ENCODE results near the gene MMP12.

MMP12 gene

GRCh38 chr11:102829316-102830000 is 45.3 kb downstream of the MMP12 start:
- H3K27me3 ChIP-seq (ENCODE audit: insufficient read depth, low read length), result no peaks in the 10 kb centered on the region
- no peak overlapping the region for H3K9ac ChIP-seq (ENCODE audit: low read depth, low read length)
- H3K9me3 ChIP-seq (ENCODE audit: insufficient read depth, low read depth, low read length), result peaks cover 8% of the 10 kb centered on the region
- no peak overlapping the region for H3K4me3 ChIP-seq (ENCODE audit: low read length)
- no peaks in the 10 kb centered on the region; the same call in 1 of the 2 replicates for H3K4me1 ChIP-seq (ENCODE audit: insufficient read depth, low read length)
- H3K36me3 ChIP-seq (ENCODE audit: insufficient read depth, low read depth, low read length), result no peaks in the 10 kb centered on the region
- no peak overlapping the region for H3K27ac ChIP-seq (ENCODE audit: low read length)

GRCh38 chr11:102824556-102824955 is 50.2 kb downstream of the MMP12 start:
- no peak overlapping the region for H3K4me3 ChIP-seq (ENCODE audit: low read length)
- no peak overlapping the region for H3K27ac ChIP-seq (ENCODE audit: low read length)
- no peaks in the 10 kb centered on the region for H3K27me3 ChIP-seq (ENCODE audit: insufficient read depth, low read length)
- peaks cover 15% of the 10 kb centered on the region for H3K9me3 ChIP-seq (ENCODE audit: insufficient read depth, low read depth, low read length)
- no peaks in the 10 kb centered on the region for H3K36me3 ChIP-seq (ENCODE audit: insufficient read depth, low read depth, low read length)
- H3K4me1 ChIP-seq (ENCODE audit: insufficient read depth, low read length), result no peaks in the 10 kb centered on the region; the same call in 1 of the 2 replicates
- no peak overlapping the region for H3K9ac ChIP-seq (ENCODE audit: low read depth, low read length)

- H3K4me1 ChIP-seq (ENCODE audit: insufficient read depth, low read length), result no peaks in the 10 kb centered on the region
- H3K9ac ChIP-seq (ENCODE audit: low read depth, low read length), result no peak overlapping the region
- no peaks in the 10 kb centered on the region for H3K27me3 ChIP-seq (ENCODE audit: insufficient read depth, low read length)
- H3K36me3 ChIP-seq (ENCODE audit: insufficient read depth, low read depth, low read length), result no peaks in the 10 kb centered on the region
- H3K27ac ChIP-seq (ENCODE audit: low read length), result no peak overlapping the region
- peaks cover 7% of the 10 kb centered on the region for H3K9me3 ChIP-seq (ENCODE audit: insufficient read depth, low read depth, low read length)
- H3K4me3 ChIP-seq (ENCODE audit: low read length), result no peak overlapping the region
Observed at GRCh38 chr11:102819491-102819890, 55.3 kb downstream of the MMP12 start.

- Histone ChIP-seq H3K9me3 (ENCODE audit: insufficient read depth, low read depth, low read length) (no peaks in the 10 kb centered on the region), H3K36me3 (ENCODE audit: insufficient read depth, low read depth, low read length) (no peaks in the 10 kb centered on the region), H3K4me1 (ENCODE audit: insufficient read depth, low read length) (0 out of 2 replicates have a peak, but pooled peaks cover 4% of the 10 kb centered on the region), H3K27ac (ENCODE audit: low read length) (no peak overlapping the region), H3K27me3 (ENCODE audit: insufficient read depth, low read length) (no peaks in the 10 kb centered on the region), H3K4me3 (ENCODE audit: low read length) (no peak overlapping the region), H3K9ac (ENCODE audit: low read depth, low read length) (no peak overlapping the region)
Observed at GRCh38 chr11:102813484-102813883, 61.3 kb downstream of the MMP12 start.
